ENCODE data around the gene SSTR4.
"Not testable (repeated sequence)": the region's sequence is repeated elsewhere in the genome, so short reads cannot be mapped to it uniquely, and the experiment has no call there.

The SSTR4 gene

DNA sequence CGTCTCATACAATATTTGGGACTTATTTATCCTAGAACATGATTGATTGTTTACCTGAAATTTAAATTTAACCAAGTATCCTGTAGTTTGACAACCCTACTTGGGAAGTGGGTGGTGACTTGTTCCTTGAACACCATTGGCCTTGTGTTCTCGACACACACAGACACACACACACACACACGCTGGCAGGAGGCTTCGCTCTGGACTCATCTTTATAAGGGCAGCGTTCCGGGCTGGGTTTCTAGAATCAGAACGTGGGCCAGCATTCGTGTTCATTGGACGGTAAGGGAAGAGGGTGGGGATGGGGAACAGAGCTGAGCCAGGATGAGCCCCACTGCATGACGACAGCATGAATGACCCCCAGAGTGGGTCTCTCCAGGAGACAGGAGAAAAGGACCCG lies 16.2 kb upstream of the SSTR4 start:
- no peak for DNase-seq

DNA sequence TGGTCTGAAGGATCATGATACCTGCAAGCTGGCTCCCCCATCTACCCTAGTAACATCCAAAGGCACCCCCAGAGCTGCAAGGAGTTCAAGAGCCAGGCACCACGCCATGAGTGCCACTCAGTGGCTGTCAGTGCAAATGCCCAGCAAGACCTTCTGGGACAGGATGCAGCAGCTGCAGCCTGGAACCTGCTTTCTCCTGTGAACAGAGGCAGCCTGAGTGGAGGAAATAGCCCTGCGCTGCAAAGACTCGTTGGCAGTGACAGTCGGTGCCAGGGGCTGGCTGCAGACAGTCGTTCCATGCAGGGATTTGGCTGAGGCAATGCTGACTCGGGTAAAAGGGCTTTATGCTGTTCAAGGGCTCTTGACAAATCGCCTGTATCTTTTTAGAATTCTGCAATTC lies 15.7 kb upstream of the SSTR4 start:
- DNase-seq: no peak

GRCh38 chr20:23020230-23021018 lies 14.7 kb upstream of the SSTR4 start:
- no peak for DNase-seq

GRCh38 chr20:23021541-23021940 lies 13.6 kb upstream of the SSTR4 start:
- DNase-seq: no peak

GRCh38 chr20:23021951-23022350 lies 13.2 kb upstream of the SSTR4 start:
- no peak for DNase-seq

DNA sequence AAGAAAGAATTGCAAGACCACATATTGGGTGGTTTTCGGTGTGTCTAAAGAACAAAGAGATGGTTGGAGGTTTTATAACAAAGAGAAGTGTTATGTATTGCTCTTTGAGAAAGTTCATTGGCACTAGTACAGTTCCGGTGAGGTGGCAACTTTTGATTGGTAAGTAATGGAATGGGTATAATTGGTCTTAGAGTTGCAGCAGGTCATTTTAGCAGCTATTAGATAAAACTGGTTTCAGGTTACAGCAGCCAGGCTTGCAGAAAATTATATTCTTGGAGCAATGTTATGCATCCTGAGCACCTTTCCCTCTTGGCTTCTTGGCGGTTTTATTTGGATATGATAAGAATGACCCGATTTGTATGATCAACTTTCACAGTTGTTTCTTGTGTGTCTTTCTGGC lies 12.3 kb upstream of the SSTR4 start:
- DNase-seq: no peak

DNA sequence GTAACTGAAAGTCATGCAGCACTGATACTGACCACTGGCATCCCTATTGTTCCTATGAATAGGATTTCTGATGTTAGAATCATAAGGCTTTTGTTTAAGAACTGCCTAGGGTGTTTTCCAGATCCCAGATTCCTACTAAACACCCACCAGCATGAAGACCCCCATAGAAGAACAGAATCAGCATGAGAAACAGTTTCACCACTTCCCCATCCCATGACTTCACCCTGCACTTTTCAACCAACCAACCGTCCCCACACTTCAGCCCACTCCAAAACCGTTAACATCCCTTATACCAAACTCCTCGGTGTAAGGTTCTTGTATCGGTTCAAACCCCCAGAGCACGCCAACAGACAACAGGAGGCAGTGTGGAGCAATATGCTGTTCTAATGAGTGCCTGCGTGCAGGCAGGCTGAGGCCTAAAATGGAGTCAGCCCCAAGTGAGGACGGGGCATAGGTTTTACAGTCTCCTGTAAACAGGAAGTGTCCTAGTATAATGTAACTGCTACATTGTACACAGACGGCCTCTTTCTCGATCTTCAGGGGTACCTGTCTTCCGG lies 11.4 kb upstream of the SSTR4 start:
- DNase-seq: no peak

- DNase-seq: no peak
These were observed 10.4 kb upstream of the SSTR4 start for GRCh38 chr20:23024701-23025100.

DNA sequence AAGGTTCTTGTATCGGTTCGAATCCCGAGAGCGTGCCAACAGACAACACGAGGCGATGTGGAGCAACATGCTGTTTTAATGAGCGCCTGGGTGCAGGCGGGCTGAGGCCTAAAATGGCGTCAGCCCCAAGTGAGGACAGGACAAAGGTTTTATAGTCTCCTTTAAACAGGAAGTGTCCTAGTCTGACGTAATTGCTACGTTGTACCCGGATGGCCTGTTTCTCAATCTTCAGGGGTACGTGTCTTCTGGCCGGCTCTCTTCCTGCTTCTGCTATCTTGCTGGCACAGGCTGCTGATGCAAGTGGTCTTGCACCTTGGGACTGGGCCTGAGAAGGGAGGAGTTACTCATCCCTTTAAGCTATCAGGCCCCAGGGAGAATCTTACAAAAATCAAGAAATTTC lies 9.6 kb upstream of the SSTR4 start:
- DNase-seq: not testable (repeated sequence)

GRCh38 chr20:23027721-23028120 lies 7.4 kb upstream of the SSTR4 start:
- DNase-seq: no peak

DNA sequence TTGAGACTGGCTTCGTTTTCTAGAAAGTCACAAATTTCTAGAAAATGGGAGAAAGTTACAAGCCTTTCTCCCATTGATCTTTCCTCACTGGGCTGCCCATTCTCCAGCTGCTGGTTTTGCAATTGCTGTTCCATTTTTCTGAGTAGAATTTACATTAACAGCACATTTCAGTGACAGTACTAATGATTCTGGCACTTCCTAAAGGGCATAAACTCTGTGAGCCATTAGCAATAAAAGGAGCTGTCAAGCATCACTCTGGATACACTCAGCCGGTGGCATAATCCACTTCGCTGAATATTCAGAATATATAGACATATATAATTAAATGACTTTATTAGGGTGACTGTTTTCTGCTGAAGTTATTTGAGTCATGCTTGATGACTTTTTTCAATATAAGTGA lies 6.7 kb upstream of the SSTR4 start:
- DNase-seq: no peak

DNA sequence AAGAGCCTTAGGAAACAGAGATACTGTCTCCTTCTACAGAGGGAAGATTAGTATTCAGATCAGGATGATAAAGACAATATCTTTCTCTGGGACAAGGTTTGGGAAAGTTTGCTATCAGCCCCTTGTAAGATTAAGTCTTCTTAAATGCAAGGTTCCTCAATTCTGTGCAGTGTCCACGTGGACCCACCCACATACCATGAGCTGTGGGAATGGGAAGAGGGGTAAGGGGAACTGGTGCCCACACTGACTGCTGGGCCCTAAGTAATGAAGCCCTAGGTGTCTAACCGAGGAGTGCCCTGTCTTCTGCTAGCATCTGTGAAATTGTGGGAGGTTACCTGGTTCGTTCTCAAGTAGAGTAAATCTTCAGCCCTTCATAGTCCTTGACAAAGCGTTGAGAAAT lies 5.8 kb upstream of the SSTR4 start:
- no peak for DNase-seq

DNA sequence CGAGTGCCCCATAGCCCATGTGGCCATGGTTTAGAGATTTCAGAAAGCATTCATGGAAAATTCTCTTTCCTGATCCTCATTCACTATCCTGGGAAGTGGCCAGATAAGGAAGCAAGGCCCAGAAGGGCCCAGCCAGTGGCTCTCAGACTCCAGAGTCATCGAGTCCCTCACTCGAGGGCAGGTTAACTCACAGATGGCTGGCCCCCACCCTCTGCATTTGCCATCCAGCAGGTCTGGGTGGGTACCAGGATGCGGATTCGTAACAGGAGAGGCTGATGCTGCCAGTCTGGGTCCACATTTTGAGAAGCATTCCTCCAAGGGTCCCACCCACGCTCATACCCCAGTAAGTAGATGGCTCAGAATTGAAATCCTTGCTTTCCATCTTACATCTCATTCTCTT lies 3.8 kb upstream of the SSTR4 start:
- no peak for DNase-seq

- DNase-seq: no peak
These were observed 2.9 kb upstream of the SSTR4 start for GRCh38 chr20:23032056-23032749.

- no peak for DNase-seq
These were observed 2.4 kb upstream of the SSTR4 start for GRCh38 chr20:23032750-23033078.

DNA sequence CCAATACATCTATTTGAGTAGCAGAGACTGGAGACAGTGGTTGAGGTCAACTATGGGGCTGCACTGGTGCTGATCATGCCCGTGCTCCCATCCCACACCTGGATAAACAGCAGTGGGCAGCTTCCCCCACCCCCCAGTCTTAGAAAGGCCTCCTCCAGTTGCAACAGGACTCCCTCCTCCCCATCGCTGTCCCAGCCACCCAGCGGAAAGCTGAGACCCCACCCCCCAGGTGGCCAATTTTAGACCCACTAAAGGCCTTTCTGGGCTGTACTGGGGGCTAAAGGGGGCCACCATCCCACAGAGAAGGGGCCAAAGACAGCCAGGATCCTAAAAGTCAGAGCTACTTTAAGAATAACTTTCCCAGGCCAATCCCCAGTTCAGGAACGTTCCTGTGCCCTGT lies 1.2 kb upstream of the SSTR4 start:
- DNase-seq: no peak

- DNase-seq: no peak
These were observed 619 bp downstream of the SSTR4 start for GRCh38 chr20:23035731-23036130.

DNA sequence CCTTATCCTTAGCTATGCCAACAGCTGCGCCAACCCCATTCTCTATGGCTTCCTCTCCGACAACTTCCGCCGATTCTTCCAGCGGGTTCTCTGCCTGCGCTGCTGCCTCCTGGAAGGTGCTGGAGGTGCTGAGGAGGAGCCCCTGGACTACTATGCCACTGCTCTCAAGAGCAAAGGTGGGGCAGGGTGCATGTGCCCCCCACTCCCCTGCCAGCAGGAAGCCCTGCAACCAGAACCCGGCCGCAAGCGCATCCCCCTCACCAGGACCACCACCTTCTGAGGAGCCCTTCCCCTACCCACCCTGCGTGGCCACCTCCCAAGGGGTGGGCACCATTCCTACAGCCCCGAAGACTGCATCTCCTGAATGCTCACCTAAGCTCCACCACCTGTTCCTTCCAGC lies 1.3 kb downstream of the SSTR4 start:
- DNase-seq: no peak

DNA sequence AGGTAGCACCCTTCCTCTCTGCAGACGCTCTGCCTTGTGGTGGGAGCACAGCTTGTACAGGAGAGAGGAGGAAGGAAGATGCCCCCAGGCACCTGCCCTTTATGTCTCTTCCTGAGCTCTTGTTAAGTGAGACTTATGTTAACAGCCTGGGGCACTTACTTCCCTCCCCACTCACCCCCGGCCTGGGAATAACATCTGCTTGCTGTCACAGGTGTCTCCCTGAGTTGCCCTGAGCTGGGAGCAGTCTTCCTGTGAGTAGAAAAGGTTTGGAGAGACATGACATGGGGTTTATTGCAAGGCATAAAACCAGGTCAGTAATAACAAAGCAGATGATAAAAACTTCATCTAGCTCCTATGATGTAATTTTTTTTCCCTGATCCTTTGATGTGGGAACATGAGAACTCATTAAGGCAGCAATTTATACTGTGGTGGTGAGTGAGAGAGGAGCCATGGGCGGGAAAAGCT lies 1.9 kb downstream of the SSTR4 start:
- DNase-seq: no peak

DNA sequence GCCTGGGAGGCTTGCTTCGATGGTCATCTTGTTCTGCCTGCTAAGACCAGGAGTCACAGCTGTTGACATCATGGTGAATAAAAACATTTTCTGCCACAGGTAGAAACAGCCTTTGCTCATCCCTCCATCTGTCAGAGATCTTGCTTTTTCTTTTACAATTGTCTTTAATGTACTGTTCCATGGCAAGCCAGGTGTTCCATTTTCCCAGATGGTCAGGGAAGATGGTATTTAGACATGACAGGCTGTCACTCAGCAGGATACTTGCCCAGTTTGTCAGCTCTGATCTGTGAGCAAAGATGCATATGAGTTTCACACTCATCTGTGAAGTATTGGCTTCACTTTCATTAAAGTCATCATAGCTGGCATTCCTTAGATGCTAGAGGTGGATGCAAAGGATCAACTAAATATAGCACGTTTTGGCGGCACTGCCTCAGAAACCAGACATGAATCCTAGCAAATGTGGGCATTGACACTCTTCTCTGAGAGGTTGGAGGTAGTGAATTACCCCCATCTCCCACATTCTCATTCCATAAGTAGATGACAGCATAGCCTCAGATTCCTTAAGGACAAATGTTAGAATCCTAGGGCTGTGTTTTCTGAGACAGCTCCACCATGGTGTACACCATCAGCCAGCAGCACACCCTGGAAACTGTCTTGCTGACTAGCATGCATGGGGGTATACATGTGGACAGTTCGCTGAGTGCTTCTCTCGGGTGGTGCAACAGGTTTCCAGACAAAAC lies 4.2 kb downstream of the SSTR4 start:
- DNase-seq: no peak

DNA sequence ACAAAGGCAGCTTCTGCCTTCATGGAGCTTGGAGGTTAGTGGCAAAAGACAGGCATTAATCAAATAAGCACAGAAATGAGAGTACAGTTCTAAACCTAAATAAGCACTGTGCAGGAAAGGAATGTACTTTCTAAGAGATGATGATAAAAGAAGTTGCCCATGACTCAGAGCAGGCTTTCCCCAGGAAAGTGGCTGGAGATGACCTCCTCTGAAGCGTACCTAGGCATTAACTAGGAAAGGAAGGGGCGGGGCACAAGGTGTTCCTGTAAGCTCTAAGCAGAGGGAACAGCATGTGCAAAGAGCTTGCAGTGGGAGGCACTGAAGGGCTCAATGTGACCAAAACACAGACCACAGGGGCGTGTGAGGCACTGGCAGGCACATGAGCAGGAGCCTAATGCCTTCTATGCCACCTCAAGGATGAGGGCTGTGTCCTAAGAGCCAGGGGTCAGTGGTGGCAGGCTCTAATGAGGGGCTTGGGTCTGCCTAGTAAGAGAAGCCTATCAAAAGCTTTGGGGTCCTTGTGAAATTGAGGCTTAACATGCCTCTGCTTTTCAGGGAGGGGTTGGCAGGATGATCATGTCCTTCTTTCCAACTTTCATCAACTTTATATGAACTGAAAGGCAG lies 4.9 kb downstream of the SSTR4 start:
- DNase-seq: no peak

DNA sequence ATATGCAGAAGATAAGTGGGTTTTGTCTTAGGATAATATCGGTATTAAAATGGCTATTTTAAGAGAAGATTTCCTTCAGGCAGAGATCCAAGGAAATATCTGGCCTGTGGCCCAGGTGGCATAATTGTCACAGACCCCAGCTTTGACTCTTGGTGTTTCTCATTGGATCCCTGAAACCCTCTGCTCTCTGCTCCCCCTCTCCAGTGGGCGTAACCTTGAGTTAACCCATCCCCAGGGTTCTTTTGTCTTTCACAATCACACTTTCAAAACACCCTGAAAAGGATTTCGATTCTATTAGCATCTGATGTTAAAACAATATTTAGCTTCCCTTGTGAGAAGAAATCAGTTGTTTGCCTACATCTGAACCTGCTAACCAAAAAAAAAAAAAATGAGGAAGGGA lies 7.2 kb downstream of the SSTR4 start:
- no peak for DNase-seq

- DNase-seq: no peak
These were observed 8.3 kb downstream of the SSTR4 start for GRCh38 chr20:23043376-23043775.
